Smooth muscle cell (in vitro differentiated cells): Measurements from ENCODE around the gene SCN2B. TPM values are rescaled to one million over a fixed set of nuclear protein-coding genes. Genes with fewer than 3 reads are reported as not detected.

ENCODE experiments used
- DNase-seq: peaks from one replicate; lab custom pipeline; 2025; ENCODE audit not compliant: unreplicated experiment; lab: John Stamatoyannopoulos, UW
- H2AFZ ChIP-seq: fragments of 200-600 bp; sonication (generic); 2 replicates; pipeline ENCODE4 v1.6.0; 2016; ENCODE audit warnings: antibody characterized with exemption, low read depth, mild to moderate bottlenecking
- H3F3A ChIP-seq: fragments of 200-600 bp; sonication (generic); 2 replicates; pipeline ENCODE4 v1.6.0; 2017; ENCODE audit warnings: antibody characterized with exemption, low read depth
- H3K27ac ChIP-seq: fragments of 200-600 bp; sonication (generic); 2 replicates; pipeline ENCODE4 v1.5.1; 2016; ENCODE audit warnings: low read depth, mild to moderate bottlenecking
- H3K27me3 ChIP-seq: fragments of 200-600 bp; sonication (generic); 2 replicates; pipeline ENCODE4 v1.6.1; 2016; ENCODE audit warnings: low read depth, mild to moderate bottlenecking
- H3K36me3 ChIP-seq: fragments of 200-600 bp; sonication (generic); 2 replicates; pipeline ENCODE4 v1.5.1; 2016; ENCODE audit warnings: low read depth
- H3K4me1 ChIP-seq: fragments of 200-600 bp; sonication (generic); 2 replicates; pipeline ENCODE4 v1.5.1; 2016; ENCODE audit warnings: low read depth
- H3K4me2 ChIP-seq: fragments of 200-600 bp; sonication (generic); 2 replicates; pipeline ENCODE4 v1.6.0; 2016; ENCODE audit warnings: mild to moderate bottlenecking
- H3K4me3 ChIP-seq: fragments of 200-600 bp; sonication (generic); 2 replicates; pipeline ENCODE4 v1.5.1; 2016; ENCODE audit warnings: mild to moderate bottlenecking
- H3K79me2 ChIP-seq: fragments of 200-600 bp; sonication (generic); 2 replicates; pipeline ENCODE4 v1.6.0; 2016; ENCODE audit warnings: low read depth, mild to moderate bottlenecking
- H3K9ac ChIP-seq: fragments of 200-600 bp; sonication (generic); 2 replicates; pipeline ENCODE4 v1.6.0; 2016; ENCODE audit warnings: low read depth
- H3K9me3 ChIP-seq: fragments of 200-600 bp; sonication (generic); replicated peaks from 2 replicates; pipeline ENCODE4 v1.5.1; 2016; ENCODE audit warnings: low read depth
- H4K20me1 ChIP-seq: fragments of 200-600 bp; sonication (generic); 2 replicates; pipeline ENCODE4 v1.6.0; 2016; ENCODE audit warnings: low read depth
- CTCF ChIP-seq: fragments of 200-600 bp; sonication (generic); IDR thresholded peaks from 2 replicates; pipeline ENCODE4 v1.5.1; 2017; ENCODE audit warnings: borderline replicate concordance, mild to moderate bottlenecking, antibody characterized with exemption; ENCODE audit not compliant: insufficient read depth, poor library complexity, severe bottlenecking
- WGBS: methylation state at CpG from one replicate; pipeline ENCODE4 v1.1.7; 2016; ENCODE audit warnings: low lambda C conversion rate; 5-methylcytosine and 5-hydroxymethylcytosine counted together
- polyA plus RNA-seq: library from polyadenylated mRNA; unstranded; fragments of >200 nt; fragmentation: Nextera tagmentation; extraction: Ambion mirVana; gene quantifications from 2 replicates; pipeline ENCODE4 v1.2.1, GENCODE V29; 2016
- total RNA-seq: library from RNA; depleted of rRNA; stranded (reverse); fragments of >200 nt; gene quantifications from 2 replicates; pipeline ENCODE4 v1.2.3, GENCODE V29; 2014

Gene SCN2B
- total and polyA plus RNA-seq, 2 experiments from 2014 or later = 0.31 to 0.40 TPM

DNA sequence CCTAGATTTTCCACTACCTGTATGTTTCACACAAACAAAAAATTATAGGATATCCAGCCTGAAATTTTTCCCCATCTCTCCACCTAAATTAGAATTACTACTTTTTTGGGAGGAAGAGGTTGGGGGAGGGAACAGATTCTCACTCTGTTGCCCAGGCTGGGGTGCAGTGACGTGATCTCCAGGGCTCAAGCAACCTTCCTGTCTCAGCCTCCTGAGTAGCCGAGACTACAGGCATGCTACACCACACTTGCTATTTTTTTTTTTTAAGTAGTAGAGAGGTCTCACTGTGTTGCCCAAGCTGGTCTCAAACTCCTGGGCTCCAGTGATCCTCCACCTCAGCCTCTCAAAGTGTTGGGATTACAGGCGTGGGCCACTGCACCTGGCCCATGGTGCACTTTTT is 38.8 kb upstream of the SCN2B start:
- Histone ChIP-seq H3K27ac (no peak overlapping the region), H3K4me1 (peaks cover 5% of the 10 kb centered on the region), H4K20me1 (no peaks in the 10 kb centered on the region), H3K9ac (no peak overlapping the region), H3K36me3 (no peaks in the 10 kb centered on the region), H3K4me3 (no peak overlapping the region), H2AFZ (no peak overlapping the region), H3F3A (no peaks in the 10 kb centered on the region), H3K9me3 (no peaks in the 10 kb centered on the region), H3K4me2 (no peak overlapping the region), H3K27me3 (peaks cover 38% of the 10 kb centered on the region), H3K79me2 (no peaks in the 10 kb centered on the region)
- no peak for DNase-seq
- WGBS = 94% methylated on average over 3 of the region's 3 CpGs
- TF ChIP-seq CTCF = no peak

DNA sequence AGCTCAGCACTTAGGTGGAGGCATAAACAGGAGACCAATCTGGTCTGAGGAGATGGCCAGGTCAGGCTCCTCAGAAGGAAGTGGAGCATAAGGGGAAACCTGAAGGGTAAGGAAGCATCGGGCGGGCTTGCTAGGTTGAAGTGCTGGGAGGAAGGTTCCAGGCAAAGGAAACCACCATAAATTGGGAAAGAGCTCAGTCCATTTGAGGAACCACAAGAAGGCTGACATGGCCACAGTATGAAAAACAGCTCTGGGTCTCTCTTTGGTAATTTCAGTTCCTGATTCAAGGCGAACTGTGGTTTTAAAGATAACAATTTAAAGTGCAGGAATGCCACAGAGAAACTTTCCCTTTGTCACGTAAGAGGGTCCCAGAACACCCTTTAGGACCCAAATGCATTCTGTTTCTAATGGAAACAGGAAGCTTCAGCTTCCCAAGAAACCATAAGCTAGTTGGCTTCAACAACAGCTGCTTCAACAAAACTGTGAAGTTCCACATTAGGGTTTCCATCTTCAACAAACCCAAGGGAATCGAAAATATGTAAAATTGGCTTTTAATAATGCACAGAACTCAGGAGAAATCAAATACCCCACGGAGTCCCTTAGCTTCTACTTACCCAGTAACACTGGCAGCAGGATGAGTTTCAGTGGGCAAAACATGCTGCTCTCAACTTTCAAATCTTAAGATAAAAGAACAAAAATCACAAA is 37.9 kb upstream of the SCN2B start:
- H4K20me1 ChIP-seq = no peaks in the 10 kb centered on the region
- H3K36me3 ChIP-seq = no peaks in the 10 kb centered on the region
- peaks cover 44% of the 10 kb centered on the region for H3K27me3 ChIP-seq
- H3F3A ChIP-seq = no peaks in the 10 kb centered on the region
- no peak for TF ChIP-seq CTCF
- no peak overlapping the region for H3K4me3 ChIP-seq
- DNase-seq = no peak
- H3K9me3 ChIP-seq = no peaks in the 10 kb centered on the region
- no peak overlapping the region for H3K4me2 ChIP-seq
- no peak overlapping the region for H3K27ac ChIP-seq
- no peaks in the 10 kb centered on the region for H3K79me2 ChIP-seq
- H3K4me1 ChIP-seq = peaks cover 5% of the 10 kb centered on the region
- H2AFZ ChIP-seq = no peak overlapping the region
- WGBS = 72% methylated on average over 6 of the region's 6 CpGs
- no peak overlapping the region for H3K9ac ChIP-seq

GRCh38 chr11:118213781-118214180 is 37.3 kb upstream of the SCN2B start:
- Histone ChIP-seq H3K4me1 (peaks cover 5% of the 10 kb centered on the region), H3F3A (no peaks in the 10 kb centered on the region), H3K4me3 (no peak overlapping the region), H3K79me2 (no peaks in the 10 kb centered on the region), H3K36me3 (no peaks in the 10 kb centered on the region), H3K27me3 (peaks cover 48% of the 10 kb centered on the region), H3K4me2 (no peak overlapping the region), H3K9me3 (no peaks in the 10 kb centered on the region), H4K20me1 (no peaks in the 10 kb centered on the region), H3K27ac (no peak overlapping the region), H3K9ac (no peak overlapping the region), H2AFZ (no peak overlapping the region)
- DNase-seq = no peak
- whole genome bisulfite sequencing = 95% methylated on average over 2 of the region's 2 CpGs
- TF ChIP-seq CTCF = no peak

DNA sequence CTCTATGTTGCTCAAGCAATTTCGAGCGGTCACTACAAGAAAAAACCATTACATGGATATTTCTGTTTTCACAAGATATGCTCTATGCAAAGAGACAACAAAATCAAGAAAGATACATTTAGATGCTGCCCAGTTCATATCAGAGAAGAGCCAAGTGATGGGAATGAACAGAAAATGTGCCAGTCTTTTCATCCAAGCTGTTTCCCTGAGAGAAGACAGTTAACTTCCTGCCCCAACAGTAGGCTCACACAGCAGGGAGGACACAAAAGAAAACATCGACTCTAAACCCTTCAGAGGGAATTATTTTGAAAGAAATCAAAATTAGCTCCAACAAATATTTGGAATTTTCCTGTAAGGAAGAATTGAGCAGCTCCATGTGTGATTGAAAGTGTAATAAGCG is 36.8 kb upstream of the SCN2B start:
- Histone ChIP-seq H2AFZ (no peak overlapping the region), H3K9ac (no peak overlapping the region), H3K79me2 (no peaks in the 10 kb centered on the region), H3K4me3 (no peak overlapping the region), H3K4me2 (no peak overlapping the region), H3F3A (no peaks in the 10 kb centered on the region), H3K27me3 (peaks cover 54% of the 10 kb centered on the region), H3K27ac (no peak overlapping the region), H4K20me1 (no peaks in the 10 kb centered on the region), H3K4me1 (peaks cover 5% of the 10 kb centered on the region), H3K9me3 (no peaks in the 10 kb centered on the region), H3K36me3 (no peaks in the 10 kb centered on the region)
- no peak for DNase-seq
- no peak for TF ChIP-seq CTCF
- 87% methylated on average over 4 of the region's 4 CpGs for WGBS
